IMR-90 (cell line): ENCODE results near the gene WDR37.

Source experiments
- CEBPB ChIP-seq: IDR thresholded peaks from 2 replicates; pipeline ENCODE4 v1.6.1; 2012; ENCODE audit warnings: low read depth, low read length, improper control_type of control experiment
- CHD1 ChIP-seq: IDR thresholded peaks from 2 replicates; pipeline ENCODE4 v1.6.1; 2012; ENCODE audit warnings: low read depth, low read length, improper control_type of control experiment
- CTCF ChIP-seq: conservative IDR thresholded peaks from 2 replicates; pipeline ENCODE4 v1.5.1; 2012; ENCODE audit warnings: mild to moderate bottlenecking, low read depth, low read length, improper control_type of control experiment
- MAFK ChIP-seq: IDR thresholded peaks from 2 replicates; pipeline ENCODE4 v1.6.1; 2012; ENCODE audit warnings: low read depth, low read length, improper control_type of control experiment
- MXI1 ChIP-seq: IDR thresholded peaks from 2 replicates; pipeline ENCODE4 v1.6.1; 2012; ENCODE audit warnings: low read depth, mild to moderate bottlenecking, low read length, moderate library complexity, borderline replicate concordance
- POLR2A ChIP-seq: IDR thresholded peaks from 2 replicates; pipeline ENCODE4 v1.6.1; 2012; ENCODE audit warnings: mild to moderate bottlenecking, low read depth, low read length
- RAD21 ChIP-seq: IDR thresholded peaks from 2 replicates; pipeline ENCODE4 v1.6.1; 2012; ENCODE audit warnings: low read length, improper control_type of control experiment
- SMC3 ChIP-seq: fragments of 150-350 bp; IDR thresholded peaks from 2 replicates; pipeline ENCODE4 v1.6.1; 2016; ENCODE audit warnings: low read depth, mild to moderate bottlenecking, antibody characterized with exemption, low read length, moderate library complexity
- USF2 ChIP-seq: fragments of 150-350 bp; IDR thresholded peaks from 2 replicates; pipeline ENCODE4 v1.6.1; 2017; ENCODE audit warnings: mild to moderate bottlenecking, antibody characterized with exemption, low read length, low read depth

DNA sequence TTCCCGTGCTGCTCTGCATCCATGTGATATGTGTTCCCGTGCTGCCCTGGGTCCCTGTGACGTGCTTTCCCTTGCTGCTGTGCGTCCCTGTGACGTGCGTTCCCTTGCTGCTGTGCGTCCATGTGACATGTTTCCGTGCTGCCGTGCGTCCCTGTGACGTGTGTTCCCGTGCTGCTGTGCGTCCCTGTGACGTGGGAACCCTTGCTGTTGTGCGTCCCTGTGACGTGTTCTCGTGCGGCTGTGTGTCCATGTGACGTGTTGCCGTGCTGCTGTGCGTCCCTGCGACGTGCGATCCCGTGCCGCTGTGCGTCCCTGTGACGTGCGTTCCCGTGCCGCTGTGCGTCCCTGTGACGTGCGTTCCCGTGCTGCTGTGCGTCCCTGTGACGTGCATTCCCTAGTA, 45.8 kb downstream of the WDR37 start:
- TF ChIP-seq CHD1 (no peak), POLR2A (no peak), CTCF (no peak), MXI1 (no peak), MAFK (no peak), USF2 (no peak), SMC3 (no peak), RAD21 (no peak), CEBPB (no peak)
